Erythroblast (primary cell): ENCODE results near the gene AATF.
A peak's percentile ranks its signal among the peaks of the same experiment; 100 is the strongest.
"Not testable (repeated sequence)": the region's sequence is repeated elsewhere in the genome, so short reads cannot be mapped to it uniquely, and the experiment has no call there.

Experiments used
- DNase-seq, 2 experiments: peaks; one replicate each; lab custom pipeline; 2025; lab: John Stamatoyannopoulos, UW
- GATA1 ChIP-seq: IDR thresholded peaks from 2 replicates; pipeline ENCODE4 v1.6.1; 2011; ENCODE audit warnings: low read depth, mild to moderate bottlenecking, control low read depth, low read length, moderate library complexity
- POLR2A ChIP-seq: IDR thresholded peaks from 2 replicates; pipeline ENCODE4 v1.6.1; 2011; ENCODE audit warnings: mild to moderate bottlenecking, low read length

The AATF gene

GRCh38 chr17:37066322-37067255 is 117.8 kb downstream of the AATF start:
- DNase-seq = no peak
- TF ChIP-seq GATA1 (no peak), POLR2A (no peak)

DNA sequence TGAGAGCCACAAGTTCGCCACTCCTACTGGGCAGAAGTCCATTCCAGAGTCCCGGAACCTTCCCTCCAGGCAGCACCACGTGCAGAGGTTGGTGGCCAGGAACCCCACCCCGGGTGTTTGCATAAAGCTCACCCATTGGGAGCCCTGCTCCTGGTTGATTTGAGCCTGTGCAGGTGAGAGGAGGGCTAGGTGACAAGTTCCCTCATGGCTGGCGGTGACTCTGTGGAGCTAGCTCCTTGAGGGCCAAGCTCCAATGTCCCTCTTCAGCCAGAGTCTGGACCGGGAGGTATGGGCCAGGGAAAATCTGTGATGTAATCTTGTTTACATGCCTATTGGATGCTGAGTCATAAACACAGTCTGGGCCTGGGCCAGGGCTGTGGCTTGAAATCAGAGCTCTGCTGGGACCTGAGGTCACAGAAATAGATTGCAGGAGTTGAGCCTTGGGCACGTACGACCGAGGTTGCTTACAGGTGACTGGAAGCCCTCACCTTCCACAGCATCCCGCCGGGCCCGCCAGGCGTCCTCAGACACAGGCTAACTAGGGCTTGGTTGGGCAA is 118.9 kb downstream of the AATF start:
- peak; percentile 34 to 67 for DNase-seq
- TF ChIP-seq GATA1 (no peak), POLR2A (no peak)

- no peak for DNase-seq
These were observed 119.5 kb downstream of the AATF start for GRCh38 chr17:37068266-37068665.

DNA sequence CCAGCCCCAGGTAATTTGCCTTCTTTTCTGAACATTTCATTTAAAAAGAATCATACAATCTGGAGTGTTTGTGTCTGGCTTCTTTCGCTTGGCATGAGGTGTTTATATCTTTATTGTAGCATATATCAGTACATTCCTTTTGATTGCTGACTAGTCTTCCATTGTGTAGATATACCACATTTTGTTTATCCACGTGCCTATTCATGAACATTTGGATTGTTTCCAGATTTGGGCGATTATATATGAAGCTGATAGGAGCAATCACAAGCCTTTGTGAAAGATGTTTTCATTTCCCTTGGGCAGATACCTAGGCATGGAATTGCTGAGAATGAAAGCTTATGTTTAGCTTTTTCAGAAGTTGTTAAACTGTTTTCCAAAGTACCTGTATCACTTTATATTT is 120.3 kb downstream of the AATF start:
- DNase-seq = no peak
- TF ChIP-seq GATA1 (no peak), POLR2A (no peak)

More at GRCh38 chr17:37068266-37068665, 119.5 kb downstream of the AATF start:
- TF ChIP-seq GATA1 (no peak), POLR2A (no peak)

GRCh38 chr17:37073464-37073863 is 124.7 kb downstream of the AATF start:
- DNase-seq = not testable (repeated sequence)

- DNase-seq = no peak
- no peak for TF ChIP-seq POLR2A
These were observed 130.4 kb downstream of the AATF start for GRCh38 chr17:37079065-37079708.

- TF ChIP-seq POLR2A (no peak), GATA1 (no peak)
- no peak for DNase-seq
These were observed 131.0 kb downstream of the AATF start for GRCh38 chr17:37079735-37080134.

DNA sequence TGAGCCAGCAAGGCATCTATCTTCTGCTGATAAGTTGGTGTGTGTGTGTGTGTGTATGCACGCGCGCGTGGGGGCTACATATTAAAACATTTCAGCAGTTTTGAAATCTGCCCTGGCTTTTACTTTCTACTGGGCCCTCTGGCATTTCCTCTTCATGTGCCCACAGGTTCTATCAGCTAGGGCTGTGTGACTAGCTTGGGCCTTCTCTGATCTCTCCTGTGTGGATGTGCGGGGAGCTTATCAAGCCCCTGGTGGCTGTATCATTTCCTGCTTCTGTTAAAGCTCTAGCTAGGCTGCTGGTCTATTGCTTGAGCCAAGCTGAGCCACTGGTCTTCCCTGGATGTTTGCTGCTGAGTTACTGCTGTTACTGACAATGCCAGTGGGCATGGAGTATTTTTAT is 132.5 kb downstream of the AATF start:
- TF ChIP-seq GATA1 (no peak), POLR2A (no peak)

GRCh38 chr17:37082311-37082860 is 133.6 kb downstream of the AATF start:
- DNase-seq = no peak
- TF ChIP-seq GATA1 = no peak
- TF ChIP-seq POLR2A = no peak

More for the DNA sequence above, 132.5 kb downstream of the AATF start:
- peak; percentile 14 to 36 for DNase-seq

GRCh38 chr17:37082985-37083384 is 134.2 kb downstream of the AATF start:
- DNase-seq = no peak
- TF ChIP-seq GATA1 = no peak
- no peak for TF ChIP-seq POLR2A

- DNase-seq = no peak
- TF ChIP-seq GATA1 (no peak), POLR2A (no peak)
These were observed 134.7 kb downstream of the AATF start for GRCh38 chr17:37083456-37083855.

DNA sequence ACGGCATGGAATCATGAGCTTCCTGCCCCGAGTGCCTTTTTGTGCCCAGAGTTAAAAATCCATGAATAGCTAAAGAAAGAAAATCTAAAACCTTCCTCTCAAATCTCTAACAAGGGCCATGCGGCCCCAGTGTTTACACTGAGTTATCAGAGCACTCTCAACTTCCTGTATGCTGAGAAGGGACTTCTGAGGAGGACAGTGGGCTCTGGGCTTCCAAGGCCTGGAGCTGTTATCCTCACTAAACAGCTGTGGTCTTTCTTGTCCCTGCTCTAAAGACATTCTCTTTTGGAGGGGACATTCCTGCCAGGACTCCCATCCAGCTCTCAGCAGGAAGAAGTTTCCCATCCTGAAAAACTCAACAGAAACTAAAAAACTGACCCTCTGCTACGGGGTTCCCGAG is 135.6 kb downstream of the AATF start:
- DNase-seq = no peak
- TF ChIP-seq GATA1 (no peak), POLR2A (no peak)

- DNase-seq = no peak
- no peak for TF ChIP-seq POLR2A
These were observed 137.6 kb downstream of the AATF start for GRCh38 chr17:37086334-37086733.

DNA sequence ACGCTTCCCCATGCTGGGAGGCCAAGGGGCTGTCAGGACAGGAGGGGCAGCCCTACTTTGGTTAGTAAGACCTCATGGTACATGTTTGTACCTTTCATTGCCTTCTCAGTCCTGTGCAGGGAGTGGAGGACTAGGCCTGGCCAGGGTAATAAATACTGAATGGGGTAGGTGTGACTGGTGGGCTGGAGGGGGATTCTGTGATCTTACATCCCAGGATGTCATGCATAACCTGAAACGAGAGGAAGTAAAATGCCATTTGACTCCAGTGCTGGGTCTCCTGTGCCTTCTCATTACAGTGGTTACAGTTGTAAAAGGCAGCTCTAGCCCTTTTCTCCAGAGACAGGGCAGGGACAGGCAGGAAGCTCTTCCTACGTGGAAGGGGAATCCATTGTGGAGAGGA is 138.2 kb downstream of the AATF start:
- no peak for DNase-seq
- TF ChIP-seq POLR2A (no peak), GATA1 (no peak)

DNA sequence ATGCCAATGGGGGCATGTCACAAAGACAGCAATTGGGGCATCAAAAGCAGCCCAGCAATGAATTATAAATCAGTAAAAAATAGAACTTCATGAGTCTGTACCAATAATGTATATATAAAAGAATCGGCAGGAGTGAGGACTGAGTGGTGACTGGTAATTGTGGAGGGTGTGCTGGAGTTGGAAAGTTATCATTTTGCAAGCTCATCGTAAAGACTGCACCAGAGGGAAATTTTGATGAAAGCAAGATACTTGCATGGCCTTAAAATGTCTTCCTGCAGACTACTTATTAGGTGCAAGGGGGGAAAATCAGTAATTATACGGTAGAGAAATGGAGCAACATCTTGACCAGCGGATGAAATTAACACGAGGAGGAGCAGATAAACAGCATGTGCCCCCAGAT is 138.9 kb downstream of the AATF start:
- TF ChIP-seq GATA1 (no peak), POLR2A (no peak)
- no peak for DNase-seq
